DMS153 treated with DMSO at 0.1 percent for 48 hours (cell line): ENCODE measurements around the gene TENM3.

Source experiments
- DNase-seq: peaks from one replicate; lab custom pipeline; 2025; ENCODE audit not compliant: unreplicated experiment; lab: John Stamatoyannopoulos, UW

Gene TENM3

GRCh38 chr4:182324282-182324681 lies 81.1 kb downstream of the TENM3 start:
- DNase-seq = no peak

GRCh38 chr4:182325397-182325796 lies 82.2 kb downstream of the TENM3 start:
- no peak for DNase-seq

DNA sequence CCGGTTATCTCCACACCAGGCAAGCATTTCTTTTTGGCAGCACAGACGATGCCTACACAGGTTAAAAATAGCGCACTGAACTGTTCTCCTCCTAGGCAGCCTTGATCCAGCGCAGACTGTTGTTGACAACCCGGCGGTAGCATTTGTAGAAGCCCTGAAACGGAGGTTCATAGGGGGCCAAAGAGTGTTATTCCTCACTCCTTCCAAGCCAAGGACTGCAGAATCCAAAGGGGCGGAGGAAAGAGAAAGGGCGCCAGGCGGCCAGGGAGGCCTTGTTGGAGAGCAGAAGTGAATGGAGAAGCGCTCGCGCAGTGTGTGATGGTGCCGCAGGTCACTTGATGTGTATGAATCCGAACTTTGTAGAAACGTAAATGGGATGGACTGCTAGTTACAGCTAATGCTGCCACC lies 82.7 kb downstream of the TENM3 start:
- no peak for DNase-seq

- no peak for DNase-seq
These were observed 85.3 kb downstream of the TENM3 start for GRCh38 chr4:182328505-182328904.

GRCh38 chr4:182337366-182337765 lies 94.2 kb downstream of the TENM3 start:
- no peak for DNase-seq

GRCh38 chr4:182338063-182338462 lies 94.9 kb downstream of the TENM3 start:
- no peak for DNase-seq

- no peak for DNase-seq
These were observed 95.5 kb downstream of the TENM3 start for GRCh38 chr4:182338746-182339145.

GRCh38 chr4:182339221-182339641 lies 96.0 kb downstream of the TENM3 start:
- DNase-seq = no peak

DNA sequence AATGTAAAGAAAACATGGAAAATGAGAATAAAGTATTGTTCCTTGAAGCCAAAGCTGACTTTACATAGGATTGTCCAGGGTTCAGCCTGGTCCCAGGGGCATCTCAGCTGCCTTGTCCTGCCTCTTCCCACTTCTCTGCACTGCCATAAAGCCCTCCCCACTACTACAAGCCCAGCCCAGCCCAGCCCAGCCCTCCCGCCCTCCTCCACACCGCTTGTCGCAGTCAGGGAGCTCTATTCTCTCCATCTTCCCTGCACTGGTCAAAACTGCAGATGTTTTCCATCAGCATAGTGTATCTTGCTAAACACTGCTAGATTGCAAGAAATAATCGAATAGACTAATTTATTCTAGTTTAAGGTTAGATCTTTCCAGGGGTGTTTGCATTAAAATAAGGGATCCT lies 100.3 kb downstream of the TENM3 start:
- DNase-seq = no peak

GRCh38 chr4:182344968-182345367 lies 101.8 kb downstream of the TENM3 start:
- no peak for DNase-seq

DNA sequence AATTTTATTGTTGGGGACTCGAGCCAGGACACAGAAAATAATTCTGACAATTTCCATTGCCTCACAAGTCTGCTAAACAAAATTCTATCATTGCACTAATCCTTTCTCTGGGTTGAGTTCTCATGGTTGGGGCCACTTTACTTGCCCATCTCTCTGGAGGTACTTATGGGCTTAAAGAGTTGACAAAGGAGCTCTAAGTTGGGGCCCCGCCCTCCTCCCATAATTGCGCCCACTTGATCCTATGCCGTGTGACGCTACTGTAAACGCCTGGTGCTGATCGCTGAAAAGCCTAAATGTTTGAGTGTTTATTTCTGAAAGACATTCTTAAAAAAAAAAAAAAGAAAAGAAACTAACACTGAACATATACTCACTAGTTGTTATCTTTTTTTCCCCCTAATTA lies 103.0 kb downstream of the TENM3 start:
- DNase-seq = no peak

DNA sequence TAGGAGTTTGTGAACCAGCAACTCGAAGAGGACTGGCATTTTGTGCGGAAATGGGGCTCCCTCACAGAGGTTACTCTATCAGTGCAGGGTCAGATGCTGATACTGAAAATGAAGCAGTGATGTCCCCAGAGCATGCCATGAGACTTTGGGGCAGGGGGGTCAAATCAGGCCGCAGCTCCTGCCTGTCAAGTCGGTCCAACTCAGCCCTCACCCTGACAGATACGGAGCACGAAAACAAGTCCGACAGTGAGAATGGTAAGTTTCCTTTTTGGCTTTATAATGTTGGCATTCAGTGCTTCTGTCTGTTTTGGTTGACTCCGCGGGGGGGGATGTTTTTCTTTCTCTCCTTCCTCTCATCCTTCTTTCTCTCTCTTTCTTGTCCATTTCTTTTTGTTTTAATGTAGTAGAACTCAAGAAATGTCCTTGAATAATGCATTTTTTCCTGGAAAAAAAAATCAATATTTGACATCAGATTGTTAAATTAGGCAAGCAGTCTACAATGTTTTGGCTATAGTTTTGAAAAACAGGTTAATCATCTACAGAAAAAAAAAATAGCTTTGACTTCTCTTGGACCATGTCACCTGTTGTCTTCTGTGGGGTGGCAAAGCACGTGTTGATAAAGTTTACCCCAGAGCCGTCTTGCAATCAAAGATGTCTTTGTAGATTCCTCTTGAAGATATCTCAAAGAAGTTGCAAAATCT lies 103.6 kb downstream of the TENM3 start:
- DNase-seq = no peak

GRCh38 chr4:182348779-182349326 lies 105.7 kb downstream of the TENM3 start:
- DNase-seq = no peak

DNA sequence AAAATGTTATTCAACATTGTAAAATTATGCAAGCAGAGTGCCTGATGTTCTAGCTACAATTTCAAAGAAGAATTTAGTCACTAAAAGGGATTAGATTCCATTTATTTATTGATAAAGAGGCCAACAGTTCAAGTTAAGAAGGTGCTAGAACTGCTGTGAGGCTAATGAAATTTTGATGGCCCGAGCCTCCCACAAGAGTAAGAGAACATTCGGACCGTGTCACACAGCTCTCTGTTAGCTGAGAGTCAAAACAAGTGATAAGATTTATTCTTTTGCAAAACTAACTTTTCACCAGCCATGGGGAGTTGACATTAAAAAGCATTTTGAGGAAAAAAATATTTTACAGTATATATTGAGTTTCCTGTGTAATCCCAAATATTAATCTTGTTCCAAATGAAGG lies 106.8 kb downstream of the TENM3 start:
- DNase-seq = no peak

DNA sequence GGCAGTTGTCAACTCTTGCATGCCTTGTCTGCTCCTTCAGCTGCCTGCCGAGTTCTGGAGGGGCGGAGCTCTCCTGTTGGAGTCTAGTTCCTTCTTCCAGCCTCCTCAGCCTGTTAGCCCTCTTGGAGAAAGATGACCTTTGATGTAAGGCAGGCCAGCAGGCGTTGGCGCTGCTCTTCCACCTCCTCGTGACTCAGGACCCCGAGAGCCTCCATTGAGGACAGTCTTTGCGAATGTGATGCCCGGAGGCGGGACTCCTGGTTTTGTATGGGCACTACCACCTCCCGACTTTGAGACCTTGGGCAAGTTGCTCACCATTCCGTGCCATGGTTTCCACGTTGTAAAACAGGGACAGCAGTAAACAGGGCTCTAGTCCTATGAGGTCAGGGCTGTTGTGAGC lies 108.3 kb downstream of the TENM3 start:
- no peak for DNase-seq

DNA sequence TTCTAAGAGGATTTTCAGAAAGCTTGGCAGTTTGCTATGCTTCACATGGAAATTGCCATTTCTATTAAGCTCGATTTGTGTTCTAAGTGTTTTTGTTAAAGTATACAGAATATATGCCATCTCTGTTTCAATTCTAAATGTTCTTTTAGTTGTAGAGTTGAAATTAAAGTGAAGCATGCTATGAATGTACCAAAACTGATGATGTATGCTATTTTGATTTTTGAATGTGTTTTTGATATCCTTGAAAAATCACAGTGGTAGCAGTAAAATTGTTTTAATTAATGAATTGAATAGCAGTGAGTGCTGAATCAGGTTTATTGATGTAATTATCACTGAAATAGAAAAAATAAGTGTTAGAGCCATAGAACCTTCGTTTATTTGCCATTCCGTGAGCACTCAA lies 110.9 kb downstream of the TENM3 start:
- DNase-seq = no peak

- DNase-seq = no peak
These were observed 111.7 kb downstream of the TENM3 start for GRCh38 chr4:182354867-182355266.

- no peak for DNase-seq
These were observed 124.0 kb downstream of the TENM3 start for GRCh38 chr4:182367153-182367552.

- DNase-seq = no peak
These were observed 126.0 kb downstream of the TENM3 start for GRCh38 chr4:182369211-182369610.

- no peak for DNase-seq
These were observed 127.3 kb downstream of the TENM3 start for GRCh38 chr4:182370491-182370890.

- DNase-seq = no peak
These were observed 137.6 kb downstream of the TENM3 start for GRCh38 chr4:182380771-182381181.

DNA sequence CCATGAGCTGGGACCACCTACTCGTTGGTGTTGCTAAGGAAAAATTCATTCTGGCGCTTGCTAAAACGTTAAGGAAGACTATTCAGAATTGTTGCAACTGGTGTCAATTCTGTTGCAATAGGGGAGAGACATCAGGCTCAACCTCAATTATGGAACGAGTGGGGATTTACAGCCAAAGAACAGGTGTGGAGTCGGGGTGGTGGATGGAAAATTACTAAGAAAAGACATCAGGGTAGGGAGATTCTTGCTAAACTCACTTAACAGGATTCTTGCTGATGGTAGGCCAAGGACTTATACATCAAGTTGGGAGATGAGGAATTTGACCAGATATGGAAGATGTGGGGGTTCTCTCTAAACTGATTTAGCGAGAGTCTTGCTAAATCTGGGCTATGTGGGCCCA lies 139.7 kb downstream of the TENM3 start:
- no peak for DNase-seq

DNA sequence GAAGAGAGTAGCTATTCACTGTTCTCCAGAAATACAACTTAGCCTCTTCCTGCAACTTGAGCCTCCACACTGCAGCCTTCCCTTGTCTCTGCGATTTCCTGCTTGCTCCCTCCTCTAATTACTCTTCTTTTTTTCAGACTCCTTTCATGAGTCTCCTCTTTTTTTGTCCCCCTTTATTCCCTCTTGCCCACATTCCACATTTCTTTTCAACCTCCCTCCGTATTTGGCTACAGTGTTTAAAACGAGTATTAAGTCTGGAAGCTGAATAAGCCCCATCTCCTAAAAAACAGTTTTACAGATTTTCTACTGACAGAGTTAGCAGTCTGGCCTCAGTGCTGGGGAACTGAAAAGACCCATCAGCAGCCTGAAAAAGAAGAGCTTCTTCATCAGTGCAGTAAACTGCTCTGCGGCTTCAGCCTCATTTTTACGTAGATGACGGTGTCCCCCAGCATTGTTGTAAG lies 141.5 kb downstream of the TENM3 start:
- no peak for DNase-seq
